OCI-LY3 (cell line): Measurements from ENCODE around the gene CRTAC1.

Source experiments
- H2AFZ ChIP-seq: fragments of 200-600, 300-600 bp; shearing (Covaris generic); 2 replicates; pipeline ENCODE4 v1.6.0; 2014; ENCODE audit warnings: antibody characterized with exemption, low read depth, low read length
- H3K27ac ChIP-seq: fragments of 200-600, 300-600 bp; sonication (generic); 2 replicates; pipeline ENCODE4 v1.5.1; 2014; ENCODE audit warnings: mild to moderate bottlenecking, low read length, moderate library complexity, mixed read lengths
- H3K27me3 ChIP-seq: fragments of 200-600, 300-600 bp; sonication (generic); 2 replicates; pipeline ENCODE4 v1.6.1; 2014; ENCODE audit warnings: low read depth, low read length, mixed read lengths
- H3K36me3 ChIP-seq: fragments of 200-600, 300-600 bp; sonication (generic); replicated peaks from 2 replicates; pipeline ENCODE3; 2014; ENCODE audit warnings: low read depth, low read length, mixed read lengths
- H3K4me1 ChIP-seq: fragments of 300-600, 200-600 bp; sonication (generic); 2 replicates; pipeline ENCODE4 v1.6.1; 2014; ENCODE audit warnings: low read length, mixed read lengths
- H3K4me2 ChIP-seq: fragments of 200-600, 300-600 bp; sonication (generic); 2 replicates; pipeline ENCODE4 v1.6.1; 2014; ENCODE audit warnings: low read length, mixed read lengths
- H3K4me3 ChIP-seq: fragments of 300-600, 200-600 bp; sonication (generic); 2 replicates; pipeline ENCODE4 v1.5.1; 2014; ENCODE audit warnings: antibody characterized with exemption, mild to moderate bottlenecking, low read length, moderate library complexity
- H3K79me2 ChIP-seq: fragments of 300-600, 200-600 bp; shearing (Covaris generic); 2 replicates; pipeline ENCODE4 v1.6.1; 2014; ENCODE audit warnings: mild to moderate bottlenecking, low read length, mixed read lengths
- H3K9ac ChIP-seq: fragments of 300-600, 200-600 bp; shearing (Covaris generic); 2 replicates; pipeline ENCODE4 v1.6.0; 2014; ENCODE audit warnings: mild to moderate bottlenecking, low read length, moderate library complexity
- H3K9me3 ChIP-seq: fragments of 200-600, 300-600 bp; shearing (Covaris generic); 2 replicates; pipeline ENCODE4 v1.6.1; 2014; ENCODE audit warnings: low read length, mixed read lengths; ENCODE audit not compliant: insufficient read depth
- H4K20me1 ChIP-seq: fragments of 200-600, 300-600 bp; sonication (generic); 2 replicates; pipeline ENCODE4 v1.6.1; 2016; ENCODE audit warnings: low read length, mixed read lengths; ENCODE audit not compliant: insufficient read depth
- CTCF ChIP-seq: fragments of 200-600, 300-600 bp; sonication (generic); IDR thresholded peaks from 2 replicates; pipeline ENCODE4 v1.5.1; 2014; ENCODE audit warnings: antibody characterized with exemption, low read length, low read depth
- EZH2phosphoT487 ChIP-seq: fragments of 200-600 bp; shearing (Covaris generic); IDR thresholded peaks from 2 replicates; pipeline ENCODE4 v1.6.1; 2018; ENCODE audit warnings: antibody characterized with exemption, mixed run types, low read depth

Gene CRTAC1

GRCh38 chr10:98074315-98074911 lies 44.0 kb upstream of the CRTAC1 start:
- Histone ChIP-seq H3K4me3 (no peak overlapping the region), H3K27me3 (no peaks in the 10 kb centered on the region), H3K4me2 (no peak overlapping the region), H3K9me3 (no peaks in the 10 kb centered on the region), H3K27ac (no peak overlapping the region), H2AFZ (no peak overlapping the region), H3K79me2 (no peaks in the 10 kb centered on the region), H3K4me1 (no peaks in the 10 kb centered on the region), H4K20me1 (no peaks in the 10 kb centered on the region), H3K9ac (no peak overlapping the region), H3K36me3 (no peaks in the 10 kb centered on the region)
- TF ChIP-seq EZH2phosphoT487 (no peak), CTCF (no peak)

- 0 out of 2 replicates have a peak, but pooled peaks cover 4% of the 10 kb centered on the region for H3K27me3 ChIP-seq
- H3K4me2 ChIP-seq = no peak overlapping the region
- H3K9me3 ChIP-seq = no peaks in the 10 kb centered on the region
- H3K27ac ChIP-seq = no peak overlapping the region
- no peak overlapping the region for H2AFZ ChIP-seq
- no peak overlapping the region for H3K9ac ChIP-seq
- no peaks in the 10 kb centered on the region for H3K4me1 ChIP-seq
- H3K36me3 ChIP-seq = no peaks in the 10 kb centered on the region
- no peaks in the 10 kb centered on the region for H4K20me1 ChIP-seq
- no peak for TF ChIP-seq EZH2phosphoT487
- no peak for TF ChIP-seq CTCF
- no peak overlapping the region for H3K4me3 ChIP-seq
- H3K79me2 ChIP-seq = no peaks in the 10 kb centered on the region
These were observed 36.7 kb upstream of the CRTAC1 start for GRCh38 chr10:98067165-98067564.

GRCh38 chr10:98063740-98064027 lies 33.3 kb upstream of the CRTAC1 start:
- Histone ChIP-seq H3K9ac (no peak overlapping the region), H2AFZ (no peak overlapping the region), H3K4me3 (no peak overlapping the region), H3K27ac (no peak overlapping the region), H3K36me3 (no peaks in the 10 kb centered on the region), H3K4me1 (no peaks in the 10 kb centered on the region), H3K4me2 (no peak overlapping the region), H3K27me3 (0 out of 2 replicates have a peak, but pooled peaks cover 4% of the 10 kb centered on the region), H3K9me3 (no peaks in the 10 kb centered on the region), H3K79me2 (no peaks in the 10 kb centered on the region), H4K20me1 (no peaks in the 10 kb centered on the region)
- TF ChIP-seq CTCF (no peak), EZH2phosphoT487 (no peak)

GRCh38 chr10:98062424-98062823 lies 32.0 kb upstream of the CRTAC1 start:
- H3K4me1 ChIP-seq = no peaks in the 10 kb centered on the region
- H4K20me1 ChIP-seq = no peaks in the 10 kb centered on the region
- H3K36me3 ChIP-seq = no peaks in the 10 kb centered on the region
- H3K9me3 ChIP-seq = no peaks in the 10 kb centered on the region
- TF ChIP-seq CTCF (no peak), EZH2phosphoT487 (no peak)
- H3K9ac ChIP-seq = no peak overlapping the region
- H3K27me3 ChIP-seq = 0 out of 2 replicates have a peak, but pooled peaks cover 4% of the 10 kb centered on the region
- no peak overlapping the region for H3K4me2 ChIP-seq
- no peaks in the 10 kb centered on the region for H3K79me2 ChIP-seq
- no peak overlapping the region for H3K27ac ChIP-seq
- no peak overlapping the region for H3K4me3 ChIP-seq
- no peak overlapping the region for H2AFZ ChIP-seq
